ENCODE measurements around the gene CTNNB1. TPM values are rescaled to one million over a fixed set of nuclear protein-coding genes. Genes with fewer than 3 reads are reported as not detected.

The CTNNB1 gene
- total and polyA plus RNA-seq, 2 experiments from 2014 or later = 89.4 to 566 TPM

DNA sequence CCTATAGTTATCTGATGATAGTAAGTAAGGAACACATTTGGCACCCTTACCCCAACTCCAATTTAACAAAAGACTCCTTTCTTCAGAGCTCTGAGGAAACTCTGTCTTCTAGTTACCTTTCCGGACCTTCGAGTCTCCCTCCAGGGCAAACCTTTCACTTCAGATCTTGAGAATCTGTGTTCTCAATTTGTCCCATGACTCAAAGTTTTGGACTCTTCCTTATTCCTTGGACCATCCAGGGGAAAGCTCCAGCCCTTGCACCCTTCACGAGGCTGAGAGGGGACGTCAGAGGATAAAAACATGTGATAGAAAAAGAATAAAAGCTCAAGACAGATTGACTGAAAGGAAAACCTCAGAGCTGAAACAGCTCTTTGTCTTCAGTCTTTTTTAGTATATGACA lies 76.9 kb downstream of the CTNNB1 start:
- Mint-ChIP-seq H3K4me3 (no peak overlapping the region), H3K9me3 (peaks cover 33% of the 10 kb centered on the region), H3K27me3 (ENCODE audit: insufficient read depth, low read depth, poor library complexity) (peaks cover 2% of the 10 kb centered on the region), H3K27ac (no peak overlapping the region), H3K36me3 (ENCODE audit: low read depth) (peaks cover 33% of the 10 kb centered on the region), H3K4me1 (peaks cover 6% of the 10 kb centered on the region; the same call in 2 of the 3 replicates)
- TF ChIP-seq NANOG (IDR thresholded peaks at IDR 0.05; ENCODE audit: borderline replicate concordance) = no peak
- TF ChIP-seq EZH2phosphoT487 (IDR thresholded peaks at IDR 0.05; ENCODE audit: unreplicated experiment) = no peak
- TF ChIP-seq STAT1 (IDR thresholded peaks at IDR 0.05; ENCODE audit: unreplicated experiment) = no peak
- TF ChIP-seq, protein P1, sequence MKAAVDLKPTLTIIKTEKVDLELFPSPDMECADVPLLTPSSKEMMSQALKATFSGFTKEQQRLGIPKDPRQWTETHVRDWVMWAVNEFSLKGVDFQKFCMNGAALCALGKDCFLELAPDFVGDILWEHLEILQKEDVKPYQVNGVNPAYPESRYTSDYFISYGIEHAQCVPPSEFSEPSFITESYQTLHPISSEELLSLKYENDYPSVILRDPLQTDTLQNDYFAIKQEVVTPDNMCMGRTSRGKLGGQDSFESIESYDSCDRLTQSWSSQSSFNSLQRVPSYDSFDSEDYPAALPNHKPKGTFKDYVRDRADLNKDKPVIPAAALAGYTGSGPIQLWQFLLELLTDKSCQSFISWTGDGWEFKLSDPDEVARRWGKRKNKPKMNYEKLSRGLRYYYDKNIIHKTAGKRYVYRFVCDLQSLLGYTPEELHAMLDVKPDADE (IDR thresholded peaks at IDR 0.05) = no peak
- TF ChIP-seq, protein P2, sequence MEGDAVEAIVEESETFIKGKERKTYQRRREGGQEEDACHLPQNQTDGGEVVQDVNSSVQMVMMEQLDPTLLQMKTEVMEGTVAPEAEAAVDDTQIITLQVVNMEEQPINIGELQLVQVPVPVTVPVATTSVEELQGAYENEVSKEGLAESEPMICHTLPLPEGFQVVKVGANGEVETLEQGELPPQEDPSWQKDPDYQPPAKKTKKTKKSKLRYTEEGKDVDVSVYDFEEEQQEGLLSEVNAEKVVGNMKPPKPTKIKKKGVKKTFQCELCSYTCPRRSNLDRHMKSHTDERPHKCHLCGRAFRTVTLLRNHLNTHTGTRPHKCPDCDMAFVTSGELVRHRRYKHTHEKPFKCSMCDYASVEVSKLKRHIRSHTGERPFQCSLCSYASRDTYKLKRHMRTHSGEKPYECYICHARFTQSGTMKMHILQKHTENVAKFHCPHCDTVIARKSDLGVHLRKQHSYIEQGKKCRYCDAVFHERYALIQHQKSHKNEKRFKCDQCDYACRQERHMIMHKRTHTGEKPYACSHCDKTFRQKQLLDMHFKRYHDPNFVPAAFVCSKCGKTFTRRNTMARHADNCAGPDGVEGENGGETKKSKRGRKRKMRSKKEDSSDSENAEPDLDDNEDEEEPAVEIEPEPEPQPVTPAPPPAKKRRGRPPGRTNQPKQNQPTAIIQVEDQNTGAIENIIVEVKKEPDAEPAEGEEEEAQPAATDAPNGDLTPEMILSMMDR (conservative IDR thresholded peaks at IDR 0.05; ENCODE audit: low read depth in 2 of 2) = no peak
- TF ChIP-seq, protein P3, sequence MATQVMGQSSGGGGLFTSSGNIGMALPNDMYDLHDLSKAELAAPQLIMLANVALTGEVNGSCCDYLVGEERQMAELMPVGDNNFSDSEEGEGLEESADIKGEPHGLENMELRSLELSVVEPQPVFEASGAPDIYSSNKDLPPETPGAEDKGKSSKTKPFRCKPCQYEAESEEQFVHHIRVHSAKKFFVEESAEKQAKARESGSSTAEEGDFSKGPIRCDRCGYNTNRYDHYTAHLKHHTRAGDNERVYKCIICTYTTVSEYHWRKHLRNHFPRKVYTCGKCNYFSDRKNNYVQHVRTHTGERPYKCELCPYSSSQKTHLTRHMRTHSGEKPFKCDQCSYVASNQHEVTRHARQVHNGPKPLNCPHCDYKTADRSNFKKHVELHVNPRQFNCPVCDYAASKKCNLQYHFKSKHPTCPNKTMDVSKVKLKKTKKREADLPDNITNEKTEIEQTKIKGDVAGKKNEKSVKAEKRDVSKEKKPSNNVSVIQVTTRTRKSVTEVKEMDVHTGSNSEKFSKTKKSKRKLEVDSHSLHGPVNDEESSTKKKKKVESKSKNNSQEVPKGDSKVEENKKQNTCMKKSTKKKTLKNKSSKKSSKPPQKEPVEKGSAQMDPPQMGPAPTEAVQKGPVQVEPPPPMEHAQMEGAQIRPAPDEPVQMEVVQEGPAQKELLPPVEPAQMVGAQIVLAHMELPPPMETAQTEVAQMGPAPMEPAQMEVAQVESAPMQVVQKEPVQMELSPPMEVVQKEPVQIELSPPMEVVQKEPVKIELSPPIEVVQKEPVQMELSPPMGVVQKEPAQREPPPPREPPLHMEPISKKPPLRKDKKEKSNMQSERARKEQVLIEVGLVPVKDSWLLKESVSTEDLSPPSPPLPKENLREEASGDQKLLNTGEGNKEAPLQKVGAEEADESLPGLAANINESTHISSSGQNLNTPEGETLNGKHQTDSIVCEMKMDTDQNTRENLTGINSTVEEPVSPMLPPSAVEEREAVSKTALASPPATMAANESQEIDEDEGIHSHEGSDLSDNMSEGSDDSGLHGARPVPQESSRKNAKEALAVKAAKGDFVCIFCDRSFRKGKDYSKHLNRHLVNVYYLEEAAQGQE (IDR thresholded peaks at IDR 0.05; ENCODE audit: unreplicated experiment) = no peak
- TF ChIP-seq POLR2AphosphoS5 (IDR thresholded peaks at IDR 0.05; ENCODE audit: low read depth) = no peak
- TF ChIP-seq CREB1 (CRISPR knock-in tag; IDR thresholded peaks at IDR 0.05; ENCODE audit: low read depth) = no peak
- TF ChIP-seq ZNF114 (CRISPR knock-in tag; IDR thresholded peaks at IDR 0.05) = no peak
- no peak for TF ChIP-seq EZH2 (IDR thresholded peaks at IDR 0.05; ENCODE audit: low read depth, unreplicated experiment)
- TF ChIP-seq ZNF462 (CRISPR knock-in tag; IDR thresholded peaks at IDR 0.05) = no peak
- TF ChIP-seq JUNB (IDR thresholded peaks at IDR 0.05; ENCODE audit: unreplicated experiment) = no peak
- no peak for TF ChIP-seq ZNF331 (CRISPR knock-in tag; IDR thresholded peaks at IDR 0.05; ENCODE audit: low read depth)
- H2AFZ ChIP-seq = no peak overlapping the region
- no peak overlapping the region for H3K27ac ChIP-seq (ENCODE audit: low read depth)
- DNase-seq (ENCODE audit: low spot score) (no peak), ATAC-seq (no peak)
- no peaks in the 10 kb centered on the region for H3K27me3 ChIP-seq (ENCODE audit: insufficient read depth)
- H3K4me2 ChIP-seq = no peak overlapping the region
- no peaks in the 10 kb centered on the region for H3K9me2 ChIP-seq (ENCODE audit: insufficient read depth)
- peaks cover 10% of the 10 kb centered on the region for H3K4me1 ChIP-seq (ENCODE audit: insufficient read depth)
- 0 out of 2 replicates have a peak, but pooled peaks cover 3% of the 10 kb centered on the region for H3K36me3 ChIP-seq (ENCODE audit: insufficient read depth)
- no peaks in the 10 kb centered on the region for H4K20me1 ChIP-seq (replicated peaks; ENCODE audit: insufficient read depth)
- no peaks in the 10 kb centered on the region for H3F3A ChIP-seq (replicated peaks; ENCODE audit: low read depth)
- no peak overlapping the region for H3K4me3 ChIP-seq
- no peaks in the 10 kb centered on the region for H3K79me2 ChIP-seq (replicated peaks; ENCODE audit: insufficient read depth)
